ENCODE results near the gene ANXA6.

The ANXA6 gene

DNA sequence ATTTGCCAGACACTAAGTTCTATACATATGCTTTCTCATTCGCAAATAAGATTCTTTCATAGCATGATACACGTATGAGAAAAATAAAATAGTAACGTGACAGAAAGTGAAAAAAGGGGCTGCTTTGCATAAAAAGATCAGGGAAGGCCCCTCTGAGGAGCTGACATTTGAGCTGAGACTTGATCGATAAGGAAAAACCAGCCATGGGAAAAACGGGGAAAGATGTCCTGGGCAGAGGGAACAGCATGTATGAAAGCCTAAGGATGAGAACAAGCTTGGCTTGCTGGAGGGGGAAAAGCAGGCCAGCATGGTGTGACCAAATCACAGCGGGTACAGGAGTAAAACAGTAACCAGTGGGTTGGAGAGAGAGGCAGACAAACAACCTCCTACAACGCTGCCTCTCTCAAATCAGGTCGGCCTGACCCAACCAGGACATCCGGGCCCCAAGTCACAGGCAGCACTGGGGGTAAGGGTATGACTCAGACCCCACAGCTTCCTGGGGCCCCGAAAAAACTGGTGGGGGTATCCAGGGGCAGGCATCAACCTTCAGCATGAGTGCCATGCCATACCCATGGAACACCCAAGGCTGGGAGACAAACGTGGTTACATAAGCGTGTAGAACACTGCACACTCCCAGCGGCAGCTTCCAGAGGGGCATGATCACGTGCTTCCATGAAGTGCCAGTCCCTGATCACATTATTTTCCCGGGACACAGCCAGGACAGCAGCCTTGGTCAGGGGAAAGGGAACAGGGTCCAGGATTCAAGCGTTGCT, 78.9 kb downstream of the ANXA6 start:
- DNase-seq, result no peak

GRCh38 chr5:151077967-151078366, 79.6 kb downstream of the ANXA6 start:
- no peak for DNase-seq

- DNase-seq, result no peak
Measured at GRCh38 chr5:151077419-151077818, 80.2 kb downstream of the ANXA6 start.

- DNase-seq, result no peak
Measured at GRCh38 chr5:151076616-151077015, 81.0 kb downstream of the ANXA6 start.

DNA sequence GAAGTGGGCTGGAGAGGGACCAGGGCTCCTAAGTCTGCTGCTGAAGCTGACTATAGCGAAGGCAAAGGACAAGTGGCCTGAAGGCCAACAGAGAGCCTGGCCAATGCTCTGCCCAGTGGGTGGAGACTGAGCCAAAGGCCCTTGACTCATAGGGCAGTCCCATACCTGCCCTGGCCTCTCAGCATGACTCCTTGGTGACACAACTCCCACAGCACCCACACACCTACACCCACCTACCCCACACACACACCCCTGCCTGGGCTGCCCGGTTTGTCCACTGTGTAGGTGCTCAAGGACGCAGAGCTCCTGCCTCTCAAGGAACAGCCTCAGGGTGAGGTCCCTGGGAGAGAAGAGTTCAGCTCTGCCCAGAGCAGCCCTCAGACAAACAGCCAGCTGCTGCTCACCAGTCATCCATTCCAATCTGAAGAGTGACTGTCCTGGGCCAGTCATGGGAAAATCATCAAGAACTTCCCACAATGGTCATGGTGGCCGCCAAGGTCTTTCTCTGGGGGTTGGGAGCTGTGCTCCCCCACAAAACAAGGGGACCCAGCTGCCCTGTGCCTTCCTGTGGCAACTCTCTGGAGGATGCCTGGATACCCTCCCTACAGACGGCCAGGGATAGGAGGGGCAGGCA, 81.8 kb downstream of the ANXA6 start:
- no peak for DNase-seq

GRCh38 chr5:151074557-151074956, 83.0 kb downstream of the ANXA6 start:
- no peak for DNase-seq

GRCh38 chr5:151073280-151073679, 84.3 kb downstream of the ANXA6 start:
- DNase-seq, result no peak

GRCh38 chr5:151072630-151073025, 85.0 kb downstream of the ANXA6 start:
- DNase-seq, result no peak

DNA sequence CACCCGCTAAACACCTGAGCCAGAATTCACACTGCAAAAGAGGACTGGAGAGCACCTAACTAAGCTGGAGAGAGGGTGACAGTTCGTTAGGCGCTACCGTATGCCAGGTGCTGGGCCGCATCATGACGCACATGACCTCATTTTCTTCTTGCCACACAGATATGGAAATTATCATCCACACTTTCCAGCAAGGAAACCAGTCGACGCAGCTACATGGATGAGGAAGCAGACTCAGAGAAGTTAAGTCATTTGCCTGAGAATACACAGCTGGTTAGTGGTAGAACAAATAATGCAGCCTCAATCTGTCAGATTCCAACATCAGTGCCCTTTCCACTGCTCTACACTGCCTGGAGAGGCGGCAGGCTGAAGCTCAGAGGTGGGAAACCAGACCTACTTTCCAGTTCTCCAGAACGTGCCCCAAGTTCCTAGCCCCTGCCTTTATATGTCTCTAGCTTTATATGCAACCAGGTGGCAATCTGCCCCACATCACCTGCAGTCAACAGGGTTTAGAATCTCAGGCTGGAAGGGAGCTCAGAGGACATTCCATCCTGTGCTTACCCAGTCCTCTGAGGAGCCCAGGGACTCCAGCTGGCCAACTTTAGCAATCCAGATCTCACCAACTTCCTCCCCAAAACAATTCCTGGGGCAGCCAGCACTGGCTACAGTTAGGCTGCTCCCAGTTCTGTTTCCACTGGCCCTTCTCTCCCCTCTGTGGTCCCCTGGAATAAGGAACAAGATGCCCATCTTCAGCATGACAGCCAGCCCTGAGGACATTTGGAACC, 85.5 kb downstream of the ANXA6 start:
- no peak for DNase-seq

DNA sequence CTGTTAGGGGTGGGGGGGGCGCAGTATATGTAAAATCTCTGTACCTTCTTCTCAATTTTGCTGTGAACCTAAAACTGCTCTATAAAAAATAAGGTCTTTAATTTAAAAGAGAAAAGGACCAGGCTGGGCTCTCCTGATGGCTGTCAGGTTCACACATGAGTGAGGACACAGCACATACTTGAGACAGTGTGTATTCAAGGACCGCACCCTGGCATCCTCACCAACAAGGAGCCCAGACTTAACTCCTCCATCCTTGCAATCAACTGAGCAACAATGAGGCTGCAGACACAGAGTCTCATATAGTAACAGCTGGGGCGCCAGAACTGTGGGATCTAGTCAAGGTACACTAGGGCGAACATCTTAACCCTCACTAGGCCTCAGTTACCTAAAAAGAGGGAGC, 86.6 kb downstream of the ANXA6 start:
- DNase-seq, result no peak

GRCh38 chr5:151070449-151070848, 87.1 kb downstream of the ANXA6 start:
- no peak for DNase-seq

- DNase-seq, result no peak
Measured at GRCh38 chr5:151068433-151069197, 89.0 kb downstream of the ANXA6 start.

DNA sequence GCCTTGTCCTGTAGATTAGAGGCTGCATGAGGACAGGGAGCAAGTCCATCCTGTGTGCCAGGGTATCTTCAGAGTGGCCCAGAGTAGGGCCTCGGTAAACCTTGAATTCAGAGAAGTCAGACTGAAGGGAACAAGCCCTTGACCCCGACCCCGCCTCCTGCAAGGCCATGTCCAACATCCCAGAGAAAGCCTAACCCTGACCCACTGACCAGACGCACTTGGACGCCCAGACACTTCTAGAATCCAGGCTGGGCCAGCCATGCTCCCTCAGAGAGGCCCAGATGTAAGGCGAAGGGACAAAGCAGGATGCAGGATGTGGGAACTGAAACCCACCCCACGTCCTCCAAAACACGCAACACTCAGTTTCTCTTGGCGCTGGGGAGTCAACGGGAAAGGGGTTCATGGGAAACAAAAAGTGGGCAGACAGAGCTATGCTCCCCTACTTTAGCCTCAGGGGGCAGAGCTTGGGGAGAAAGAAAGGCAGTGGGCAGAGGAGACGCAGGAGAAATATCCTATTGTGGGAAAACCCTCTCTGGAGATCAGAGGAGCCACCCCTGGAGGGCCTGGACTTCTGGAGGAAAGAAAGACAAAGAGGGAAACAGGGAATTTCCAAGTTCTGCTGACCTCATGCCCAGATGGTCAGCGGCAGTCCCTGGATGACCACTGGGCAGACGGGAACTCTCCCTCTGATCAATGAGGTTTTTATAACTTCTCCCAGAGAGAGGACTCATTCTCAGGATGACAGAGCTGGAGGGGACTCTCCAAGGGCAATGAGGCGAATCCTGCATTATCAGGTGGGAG, 89.7 kb downstream of the ANXA6 start:
- no peak for DNase-seq

DNA sequence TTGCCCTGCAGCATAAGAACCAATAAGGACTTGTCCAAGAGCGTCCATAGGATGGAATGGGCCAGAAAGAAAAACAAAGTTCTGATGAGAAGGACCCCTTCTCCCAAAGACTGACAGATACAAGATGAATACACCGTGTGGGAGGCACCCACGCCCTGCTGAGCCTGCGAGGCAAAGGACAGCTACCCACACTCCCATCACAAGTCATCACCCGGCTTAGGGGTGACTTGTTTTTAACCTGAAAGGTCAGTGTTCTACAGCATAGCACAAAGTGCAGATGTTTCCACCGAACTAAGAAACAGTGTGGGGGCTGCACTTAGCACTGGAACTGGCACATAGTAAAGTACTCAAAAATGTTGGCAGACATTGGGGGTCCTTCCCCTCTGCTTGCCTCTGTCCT, 90.7 kb downstream of the ANXA6 start:
- no peak for DNase-seq

GRCh38 chr5:151065609-151066008, 92.0 kb downstream of the ANXA6 start:
- no peak for DNase-seq

GRCh38 chr5:151064916-151065499, 92.6 kb downstream of the ANXA6 start:
- no peak for DNase-seq

DNA sequence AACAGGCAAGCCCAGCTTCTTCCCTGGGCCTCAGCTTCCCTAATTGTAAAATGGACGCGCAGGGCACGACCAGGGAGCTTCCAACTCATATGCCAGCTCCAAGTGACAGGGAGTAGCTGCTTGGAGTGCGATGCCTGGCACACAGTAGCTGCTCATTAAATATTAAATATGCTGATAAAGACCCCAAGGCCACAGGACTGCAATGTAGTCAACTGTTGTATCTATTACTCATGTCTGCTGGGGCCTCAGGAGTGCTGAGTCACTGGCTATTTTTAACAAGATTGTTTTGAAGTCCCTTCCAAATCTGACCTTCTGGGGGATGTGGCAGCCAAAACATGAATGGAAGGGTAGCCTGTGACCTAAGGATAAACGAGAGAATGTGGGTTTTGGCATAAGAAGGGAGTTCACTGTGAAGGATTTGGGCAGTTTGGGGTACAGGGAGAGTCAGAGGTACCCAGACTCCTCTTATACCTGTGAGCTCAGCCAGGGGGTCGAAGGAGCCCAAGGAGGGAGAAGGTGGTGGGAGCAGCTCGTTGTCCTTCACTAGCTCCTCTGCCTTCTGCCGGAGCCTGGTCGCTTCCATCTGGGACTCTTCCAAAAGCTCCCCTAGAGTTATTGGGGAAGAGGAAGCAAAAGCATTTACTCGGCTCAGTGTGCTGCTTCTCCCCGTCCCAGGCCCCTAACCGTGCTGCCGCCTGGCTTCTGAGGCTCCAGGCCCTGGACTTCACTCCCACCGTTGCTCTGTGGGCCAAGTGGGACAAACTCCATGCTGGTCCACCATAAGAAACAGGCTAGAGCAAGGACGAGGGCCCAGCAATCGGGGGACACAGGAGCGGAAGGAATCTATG, 94.2 kb downstream of the ANXA6 start:
- DNase-seq, result no peak

DNA sequence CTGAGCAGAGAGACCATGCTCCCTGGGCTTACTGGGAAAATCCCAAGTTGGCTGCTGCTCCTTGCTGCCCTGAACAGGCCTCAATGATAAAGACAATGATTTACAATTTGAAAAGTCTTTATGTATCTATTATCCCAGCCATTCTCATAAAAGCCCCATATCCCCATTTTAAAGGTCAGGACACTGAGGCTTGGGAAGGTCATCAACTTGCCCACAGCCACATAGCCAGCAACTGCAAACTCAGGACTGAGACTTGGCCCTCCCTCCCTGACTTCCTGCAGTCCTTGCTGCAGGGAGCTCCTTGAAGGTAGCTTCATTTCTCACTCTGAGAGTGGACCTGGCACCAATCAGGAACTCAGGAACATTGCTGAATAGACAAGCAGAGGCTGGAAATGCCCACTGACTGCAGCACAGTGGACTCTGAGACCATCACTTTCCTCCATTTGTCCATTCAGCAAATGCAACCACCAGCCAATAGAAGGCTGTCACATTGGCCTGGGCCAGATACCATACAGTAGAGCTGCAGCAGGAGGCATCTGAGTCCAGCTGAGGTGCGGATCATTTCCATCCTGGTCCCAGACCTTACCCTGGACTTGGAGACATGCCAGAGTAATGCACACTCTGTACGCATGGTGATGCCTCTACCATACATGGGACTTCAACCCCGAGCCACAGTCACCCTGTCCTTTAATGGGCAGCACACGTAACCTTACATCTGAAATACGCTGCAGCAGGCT, 95.0 kb downstream of the ANXA6 start:
- DNase-seq, result no peak

- no peak for DNase-seq
Measured at GRCh38 chr5:151060742-151061141, 96.8 kb downstream of the ANXA6 start.

GRCh38 chr5:151058891-151059489, 98.6 kb downstream of the ANXA6 start:
- DNase-seq, result no peak

All from NCI-H82 (cell line).